ENCODE measurements around the gene PROSER3. TPM values are rescaled to one million over a fixed set of nuclear protein-coding genes. Genes with fewer than 3 reads are reported as not detected.

Gene PROSER3
- total and polyA plus RNA-seq, 9 of the 15 experiments (the other 6 are each of a cell fraction or from before 2014, with no cell fraction given) = 1.0 to 39.5 (median 5.1) TPM

- TF ChIP-seq ZBTB40 (IDR thresholded peaks at IDR 0.05) (peak; percentile 93), ZBTB40 (CRISPR knock-in tag; IDR thresholded peaks at IDR 0.05) (no peak), CHD1 (IDR thresholded peaks at IDR 0.05; ENCODE audit: low read length) (peak; percentile 46), AFF1 (IDR thresholded peaks at IDR 0.05; ENCODE audit: low read depth in 1 of 2, partially characterized antibody in 2 of 2) (peak; percentile 44 to 97), MYNN (IDR thresholded peaks at IDR 0.05) (no peak), MYNN (CRISPR knock-in tag; IDR thresholded peaks at IDR 0.05) (no peak), HCFC1 (IDR thresholded peaks at IDR 0.05; ENCODE audit: low read depth, low read length) (peak; percentile 98), ZNF217 (CRISPR knock-in tag; IDR thresholded peaks at IDR 0.05) (no peak), FOS (IDR thresholded peaks at IDR 0.05; ENCODE audit: extremely low read depth, insufficient read length) (peak; percentile 96), ETV5 (CRISPR knock-in tag; IDR thresholded peaks at IDR 0.05; ENCODE audit: low read depth) (peak; percentile 19; the same call in 1 of the 2 replicates), GABPB1 (CRISPR knock-in tag; IDR thresholded peaks at IDR 0.05) (peak; percentile 97), IRF9 (tag; IDR thresholded peaks at IDR 0.05) (peak; percentile 48; the same call in 1 of the 2 replicates), ZNF354B (CRISPR knock-in tag; IDR thresholded peaks at IDR 0.05) (no peak), MTA2 (IDR thresholded peaks at IDR 0.05; ENCODE audit: low read depth) (no peak)
Observed at GRCh38 chr19:35748106-35749020, 9.6 kb upstream of the PROSER3 start, which contains the start of gene LIN37 (continued).

Data from K562 (cell line).